Osteocyte (in vitro differentiated cells): Measurements from ENCODE around the gene COL4A6. TPM values are rescaled to one million over a fixed set of nuclear protein-coding genes. Genes with fewer than 3 reads are reported as not detected.

Experiments used
- DNase-seq: peaks from one replicate; pipeline ENCODE4 v3.0.0; 2021; ENCODE audit warnings: mixed read lengths; ENCODE audit not compliant: unreplicated experiment; ENCODE audit errors: extremely low spot score
- H3K27ac Mint-ChIP-seq: one replicate; pipeline ENCODE4 v1.8.0; 2021; ENCODE audit warnings: mild to moderate bottlenecking, mixed read lengths; ENCODE audit not compliant: unreplicated experiment
- H3K27me3 Mint-ChIP-seq: one replicate; pipeline ENCODE4 v1.8.0; 2021; ENCODE audit warnings: mixed read lengths; ENCODE audit not compliant: unreplicated experiment
- H3K36me3 Mint-ChIP-seq: one replicate; pipeline ENCODE4 v1.8.0; 2021; ENCODE audit warnings: mixed read lengths; ENCODE audit not compliant: unreplicated experiment
- H3K4me1 Mint-ChIP-seq: one replicate; pipeline ENCODE4 v1.8.0; 2021; ENCODE audit warnings: mixed read lengths; ENCODE audit not compliant: unreplicated experiment
- H3K4me3 Mint-ChIP-seq: one replicate; pipeline ENCODE4 v1.8.0; 2021; ENCODE audit warnings: mild to moderate bottlenecking, moderate library complexity, mixed read lengths; ENCODE audit not compliant: unreplicated experiment
- H3K9me3 Mint-ChIP-seq: one replicate; pipeline ENCODE4 v1.8.0; 2021; ENCODE audit warnings: mixed read lengths; ENCODE audit not compliant: unreplicated experiment
- total RNA-seq: library from RNA; stranded (reverse); gene quantifications from 2 replicates; pipeline ENCODE4 v1.2.1, GENCODE V29; 2021
- TF ChIP-seq, protein P1 (sequence below): fragments of 200-600 bp; sonication (generic); IDR thresholded peaks from 2 replicates; pipeline ENCODE4 v1.5.0; 2021; ENCODE audit warnings: antibody characterized with exemption, mild to moderate bottlenecking, moderate library complexity

The COL4A6 gene
- total RNA-seq, 1 donor from 2014 or later, result 36.2 TPM

DNA sequence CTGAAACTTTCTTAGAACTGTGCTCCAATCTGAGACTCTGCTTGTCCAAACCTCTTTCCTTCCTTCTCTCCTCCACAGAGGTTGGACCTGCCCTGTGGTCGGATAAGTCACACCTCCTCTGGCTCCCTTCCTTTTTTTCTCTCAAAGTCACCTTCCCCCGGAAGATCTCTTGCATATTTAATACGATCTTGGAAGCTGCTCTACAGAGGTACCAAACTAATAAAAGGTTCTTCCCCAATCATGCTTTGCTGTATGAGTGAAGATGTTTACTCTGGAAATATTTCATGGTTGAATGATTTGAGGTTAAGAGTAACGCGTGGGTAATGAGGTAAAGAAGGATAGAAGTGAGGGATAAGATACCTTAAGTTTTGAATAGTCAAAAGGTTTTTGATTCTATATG is 180.7 kb downstream of the COL4A6 start:
- H3K4me1 Mint-ChIP-seq, result peaks cover 18% of the 10 kb centered on the region

DNA sequence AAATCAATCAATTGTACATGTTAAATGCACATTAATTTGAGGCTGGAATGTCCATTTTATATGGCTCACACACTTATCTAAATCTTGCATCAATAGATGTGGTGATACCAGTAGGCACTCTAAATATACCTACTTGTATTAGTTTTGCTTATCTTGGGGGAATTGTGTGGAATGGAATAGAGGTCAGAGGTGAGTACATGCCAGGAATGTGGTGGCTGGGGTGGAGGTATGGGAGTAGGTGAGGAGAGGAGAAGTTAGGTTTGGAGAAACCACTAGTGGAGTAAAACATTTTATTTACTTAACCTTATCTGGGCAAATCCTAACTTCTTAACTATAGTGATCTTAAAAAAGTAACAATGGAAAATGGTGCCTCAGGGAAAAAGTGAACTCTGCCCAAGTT is 183.6 kb downstream of the COL4A6 start:
- TF ChIP-seq, protein P1, sequence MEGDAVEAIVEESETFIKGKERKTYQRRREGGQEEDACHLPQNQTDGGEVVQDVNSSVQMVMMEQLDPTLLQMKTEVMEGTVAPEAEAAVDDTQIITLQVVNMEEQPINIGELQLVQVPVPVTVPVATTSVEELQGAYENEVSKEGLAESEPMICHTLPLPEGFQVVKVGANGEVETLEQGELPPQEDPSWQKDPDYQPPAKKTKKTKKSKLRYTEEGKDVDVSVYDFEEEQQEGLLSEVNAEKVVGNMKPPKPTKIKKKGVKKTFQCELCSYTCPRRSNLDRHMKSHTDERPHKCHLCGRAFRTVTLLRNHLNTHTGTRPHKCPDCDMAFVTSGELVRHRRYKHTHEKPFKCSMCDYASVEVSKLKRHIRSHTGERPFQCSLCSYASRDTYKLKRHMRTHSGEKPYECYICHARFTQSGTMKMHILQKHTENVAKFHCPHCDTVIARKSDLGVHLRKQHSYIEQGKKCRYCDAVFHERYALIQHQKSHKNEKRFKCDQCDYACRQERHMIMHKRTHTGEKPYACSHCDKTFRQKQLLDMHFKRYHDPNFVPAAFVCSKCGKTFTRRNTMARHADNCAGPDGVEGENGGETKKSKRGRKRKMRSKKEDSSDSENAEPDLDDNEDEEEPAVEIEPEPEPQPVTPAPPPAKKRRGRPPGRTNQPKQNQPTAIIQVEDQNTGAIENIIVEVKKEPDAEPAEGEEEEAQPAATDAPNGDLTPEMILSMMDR, result no peak
- H3K27ac Mint-ChIP-seq, result no peak overlapping the region
- peaks cover 14% of the 10 kb centered on the region for H3K4me1 Mint-ChIP-seq
- no peaks in the 10 kb centered on the region for H3K27me3 Mint-ChIP-seq
- no peak overlapping the region for H3K4me3 Mint-ChIP-seq
- peaks cover 10% of the 10 kb centered on the region for H3K9me3 Mint-ChIP-seq
- no peaks in the 10 kb centered on the region for H3K36me3 Mint-ChIP-seq
- DNase-seq, result no peak

More for the DNA sequence above, 180.7 kb downstream of the COL4A6 start:
- Mint-ChIP-seq H3K4me3 (no peak overlapping the region), H3K27ac (no peak overlapping the region), H3K27me3 (no peaks in the 10 kb centered on the region), H3K9me3 (peaks cover 10% of the 10 kb centered on the region), H3K36me3 (no peaks in the 10 kb centered on the region)
- TF ChIP-seq, protein P1, result no peak
- DNase-seq, result no peak

DNA sequence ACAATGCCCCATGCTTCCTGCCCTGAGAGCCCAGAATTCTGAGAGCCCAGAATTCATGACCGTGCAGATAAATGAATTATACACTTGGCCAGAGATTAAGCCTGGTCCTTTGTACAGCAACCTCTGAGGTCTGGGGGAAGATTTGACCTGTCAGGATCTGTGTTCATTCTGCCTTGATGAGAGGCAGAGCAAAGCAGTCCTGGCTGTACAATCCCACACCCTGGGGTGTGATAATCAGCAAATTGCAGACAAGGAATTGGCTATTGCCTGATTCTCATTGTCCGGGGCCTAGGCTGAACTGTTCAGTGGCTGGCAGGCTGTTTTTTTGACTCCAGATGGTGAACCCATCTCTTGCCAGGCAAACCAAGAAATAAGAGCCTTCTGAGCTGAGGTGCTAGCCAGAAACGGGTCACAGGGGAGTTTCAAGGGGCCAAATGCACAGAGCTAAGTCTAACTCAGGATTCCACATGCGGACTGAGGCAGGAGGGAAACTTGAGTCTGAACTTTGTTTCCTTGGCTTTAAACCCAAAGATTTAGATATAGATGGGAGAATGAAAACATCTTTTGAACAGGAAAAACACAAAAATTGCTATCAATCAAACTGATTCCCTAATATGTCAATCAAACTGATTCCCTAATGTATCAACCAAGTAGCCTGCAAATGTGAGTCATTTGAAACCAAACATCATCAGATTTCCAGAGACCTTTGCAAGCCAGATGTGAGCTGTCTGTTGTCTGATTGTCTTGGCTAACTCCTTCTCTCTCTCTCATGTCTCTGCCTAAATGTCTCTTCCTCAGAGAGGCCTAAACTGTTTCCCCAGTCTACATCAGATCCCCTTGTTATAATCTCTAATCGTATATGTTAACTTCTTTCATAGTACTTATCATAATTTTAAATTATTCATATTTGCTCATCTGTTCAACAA is 187.3 kb downstream of the COL4A6 start:
- Mint-ChIP-seq H3K4me3 (no peak overlapping the region), H3K36me3 (no peaks in the 10 kb centered on the region), H3K4me1 (peaks cover 14% of the 10 kb centered on the region), H3K9me3 (peaks cover 10% of the 10 kb centered on the region), H3K27ac (no peak overlapping the region), H3K27me3 (no peaks in the 10 kb centered on the region)
- no peak for DNase-seq
- TF ChIP-seq, protein P1, result no peak

DNA sequence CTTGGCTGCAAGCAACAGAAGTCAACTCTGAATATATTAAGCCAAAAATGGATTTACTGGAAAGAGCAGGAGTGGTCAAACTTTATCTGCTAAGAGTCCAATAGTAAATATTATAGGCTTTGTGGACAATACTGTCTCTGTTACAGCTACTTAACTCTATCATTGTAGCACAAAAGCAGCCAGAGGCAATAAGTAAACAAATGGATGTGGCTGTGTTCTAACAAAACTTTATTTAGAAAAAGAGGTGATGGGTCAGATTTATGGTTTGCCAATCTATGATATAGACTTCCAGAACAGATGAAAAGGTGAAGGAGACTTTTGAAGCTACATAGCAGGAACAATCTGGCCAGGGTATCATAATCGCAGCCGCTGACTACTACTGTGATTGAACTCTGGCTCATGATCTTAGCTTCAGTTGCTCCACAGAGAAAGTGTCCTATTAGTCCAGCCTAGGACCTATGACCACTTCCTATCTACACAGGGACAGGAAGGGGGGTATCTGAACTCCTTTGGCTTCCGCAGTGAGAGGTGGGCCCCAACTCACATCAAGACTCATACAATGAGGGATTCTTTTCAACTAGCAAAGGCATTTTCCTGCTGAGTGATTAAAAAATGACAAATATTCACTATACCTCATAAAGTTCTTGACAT is 191.8 kb downstream of the COL4A6 start:
- no peaks in the 10 kb centered on the region for H3K36me3 Mint-ChIP-seq
- no peaks in the 10 kb centered on the region for H3K9me3 Mint-ChIP-seq
- H3K4me3 Mint-ChIP-seq, result no peak overlapping the region
- no peak overlapping the region for H3K27ac Mint-ChIP-seq
- H3K4me1 Mint-ChIP-seq, result peaks cover 2% of the 10 kb centered on the region
- no peaks in the 10 kb centered on the region for H3K27me3 Mint-ChIP-seq
- TF ChIP-seq, protein P1, result no peak
- no peak for DNase-seq

DNA sequence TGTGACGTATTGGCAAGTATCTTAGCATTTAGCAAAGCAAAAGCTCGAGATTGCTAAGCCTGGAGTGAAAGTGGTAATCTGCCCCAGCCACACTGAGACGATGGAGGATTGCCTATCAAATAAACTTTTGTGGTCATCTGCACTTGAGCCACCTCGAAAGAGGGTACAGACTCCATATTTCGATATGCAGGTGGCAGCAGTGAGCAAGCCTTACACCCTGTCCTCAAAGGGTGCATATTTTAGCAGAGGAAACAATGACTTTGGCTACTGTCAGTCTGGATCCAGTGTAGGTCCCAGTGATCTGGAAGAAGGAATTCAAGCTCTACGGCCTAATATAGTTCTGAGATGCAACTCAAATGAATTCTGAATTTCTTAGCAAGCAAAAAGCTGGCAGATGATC is 192.8 kb downstream of the COL4A6 start:
- TF ChIP-seq, protein P1, result no peak
- no peak overlapping the region for H3K4me3 Mint-ChIP-seq
- no peak overlapping the region for H3K27ac Mint-ChIP-seq
- DNase-seq, result no peak
- H3K9me3 Mint-ChIP-seq, result no peaks in the 10 kb centered on the region
- H3K4me1 Mint-ChIP-seq, result peaks cover 2% of the 10 kb centered on the region
- H3K27me3 Mint-ChIP-seq, result no peaks in the 10 kb centered on the region
- no peaks in the 10 kb centered on the region for H3K36me3 Mint-ChIP-seq
